K562 (cell line): ENCODE measurements around the gene MYO15A. TPM values are rescaled to one million over a fixed set of nuclear protein-coding genes. Genes with fewer than 3 reads are reported as not detected.

Experiments used
- ATAC-seq: fragments of 200-7000 bp; cut with Tn5 transposase; 3 replicates; pipeline ENCODE4 v1.9.1; 2020; ENCODE audit warnings: moderate library complexity
- BruUV-seq: library from RNA; stranded (reverse); fragments of 400-500 nt; replicated peaks from 2 replicates; lab custom pipeline; 2021; lab: Mats Ljungman, UMichigan
- CTCF ChIA-PET: fragments of 300-600 bp; formaldehyde crosslinking; extraction: SDS; loops from one replicate; lab custom pipeline; 2021; ENCODE audit warnings: low intra/inter-chr PET ratio; lab: Yijun Ruan, JAX
- POLR2A ChIA-PET: fragments of 300-600, 350-650 bp; sonication (Branson Sonifier 250); formaldehyde crosslinking; extraction: SDS; loops from one replicate; lab custom pipeline; 2021; ENCODE audit warnings: antibody characterized with exemption, inconsistent platforms; lab: Yijun Ruan, JAX
- DNase-seq, 4 experiments: peaks; one replicate each; pipeline versions ENCODE4 v3.0.0 to v3.0.0-alpha.2; 2011 to 2018; ENCODE audit warnings: low spot score in 3 of 4, mixed read lengths in 3 of 4; ENCODE audit errors: extremely low read depth in 1 of 4
- FAIRE-seq: peaks from 2 replicates; lab custom pipeline; 2011; peaks lifted over from hg19 to GRCh38; lab: Jason Lieb, UNC
- H2AFZ ChIP-seq: 2 replicates; pipeline ENCODE4 v1.6.0; 2011; ENCODE audit warnings: low read depth, low read length, control low read depth, inconsistent platforms
- H3K27ac ChIP-seq: fragments of 200-600 bp; 3 replicates; pipeline ENCODE4 v1.8.0; 2011; ENCODE audit warnings: low read depth, mild to moderate bottlenecking, control low read depth, inconsistent platforms, low read length, moderate library complexity, mixed read lengths; ENCODE audit errors: extremely low read depth
- H3K27me3 ChIP-seq, 2 experiments: fragments of 300-600 bp in 1 of 2; 2 replicates in 1 of 2; 3 replicates in 1 of 2; pipeline versions ENCODE4 v1.6.0 to v1.8.0; 2011; ENCODE audit warnings: inconsistent platforms in 2 of 2, low read length in 2 of 2, mild to moderate bottlenecking in 1 of 2, mixed read lengths in 1 of 2, moderate library complexity in 1 of 2; ENCODE audit not compliant: control insufficient read depth in 2 of 2, insufficient read depth in 2 of 2
- H3K36me3 ChIP-seq: fragments of 300-600 bp; 3 replicates; pipeline ENCODE4 v1.8.0; 2011; ENCODE audit warnings: mild to moderate bottlenecking, low read length, inconsistent platforms; ENCODE audit not compliant: control insufficient read depth, insufficient read depth
- H3K4me1 ChIP-seq, 2 experiments: fragments of 200-600 bp in 1 of 2; replicated peaks in 1 of 2; 2 replicates in 1 of 2; 3 replicates in 1 of 2; pipeline versions ENCODE4 v1.5.1 to v1.8.0; 2011; ENCODE audit warnings: inconsistent platforms in 2 of 2, low read length in 2 of 2, mild to moderate bottlenecking in 1 of 2, mixed read lengths in 1 of 2, moderate library complexity in 1 of 2; ENCODE audit not compliant: control insufficient read depth in 2 of 2, insufficient read depth in 2 of 2
- H3K4me2 ChIP-seq: 2 replicates; pipeline ENCODE4 v1.6.1; 2011; ENCODE audit warnings: low read length, control low read depth, inconsistent platforms, mixed read lengths; ENCODE audit not compliant: insufficient read depth
- H3K4me3 ChIP-seq: fragments of 200-600 bp; sonication (generic), shearing (Covaris generic); 2 replicates; pipeline ENCODE4 v1.5.1; 2016; ENCODE audit warnings: control low read depth, inconsistent platforms
- H3K79me2 ChIP-seq: fragments of 200-600 bp; 3 replicates; pipeline ENCODE4 v1.8.0; 2011; ENCODE audit warnings: low read length, inconsistent platforms; ENCODE audit not compliant: control insufficient read depth, insufficient read depth
- H3K9ac ChIP-seq, 2 experiments: 2 replicates each; pipeline versions ENCODE4 v1.6.0 to v1.6.1; 2011; ENCODE audit warnings: low read depth in 2 of 2, low read length in 2 of 2, control low read depth in 1 of 2, inconsistent platforms in 1 of 2, mild to moderate bottlenecking in 1 of 2, mixed read lengths in 1 of 2; ENCODE audit not compliant: insufficient read depth in 1 of 2
- H3K9me1 ChIP-seq: one replicate; pipeline ENCODE4 v1.6.0; 2011; ENCODE audit warnings: inconsistent platforms, mild to moderate bottlenecking, low read length, moderate library complexity; ENCODE audit not compliant: control insufficient read depth, insufficient read depth
- H3K9me3 ChIP-seq: replicated peaks from 2 replicates; pipeline ENCODE4 v1.5.1; 2011; ENCODE audit warnings: low read depth, low read length, inconsistent platforms; ENCODE audit not compliant: control insufficient read depth, insufficient read depth
- H4K20me1 ChIP-seq: replicated peaks from 2 replicates; pipeline ENCODE4 v1.6.1; 2011; ENCODE audit warnings: low read length, inconsistent platforms, mixed read lengths; ENCODE audit not compliant: control insufficient read depth, insufficient read depth
- ADNP ChIP-seq: fragments of 200-800 bp; sonication (Bioruptor generic); IDR thresholded peaks from 2 replicates; pipeline ENCODE4 v1.6.1; 2016; ENCODE audit warnings: missing genetic modification characterization, missing compliant biosample characterization
- BCOR ChIP-seq: fragments of 450-650 bp; IDR thresholded peaks from 2 replicates; pipeline ENCODE4 v1.6.1; 2016
- BRF1 ChIP-seq: IDR thresholded peaks from 3 replicates; pipeline ENCODE4 v1.6.1; 2011; ENCODE audit warnings: borderline replicate concordance, mild to moderate bottlenecking; ENCODE audit not compliant: insufficient read length; ENCODE audit errors: extremely low read depth
- ETV1 ChIP-seq: fragments of 450-650 bp; conservative IDR thresholded peaks from 2 replicates; pipeline ENCODE4 v1.6.1; 2016; ENCODE audit warnings: missing genetic modification characterization, control low read depth, low read depth, missing compliant biosample characterization
- KDM1A ChIP-seq, 2 experiments: fragments of 450-650 bp; IDR thresholded peaks; 2 replicates each; pipeline ENCODE4 v1.6.1; 2016; ENCODE audit warnings: mild to moderate bottlenecking in 2 of 2
- RBM25 ChIP-seq: fragments of 200-400 bp; formaldehyde crosslinking; IDR thresholded peaks from 2 replicates; pipeline ENCODE4 v1.6.1; 2018; ENCODE audit warnings: low read length, low read depth, moderate library complexity; ENCODE audit not compliant: severe bottlenecking
- TAL1 ChIP-seq: fragments of 450-650 bp; IDR thresholded peaks from 2 replicates; pipeline ENCODE4 v1.6.1; 2016; ENCODE audit warnings: mild to moderate bottlenecking
- XRCC5 ChIP-seq: fragments of 200-400 bp; formaldehyde crosslinking; IDR thresholded peaks from 2 replicates; pipeline ENCODE4 v1.6.1; 2017; ENCODE audit warnings: low read depth, mild to moderate bottlenecking, low read length
- ZNF165 ChIP-seq: fragments of 250-450 bp; sonication (Bioruptor Pico); IDR thresholded peaks from 2 replicates; pipeline ENCODE4 v1.4.0; 2020; ENCODE audit warnings: borderline replicate concordance
- WGBS: fragments of 100-300 bp; shearing (Covaris generic); methylation state at CpG from one replicate; pipeline ENCODE4 v1.1.6; 2016; ENCODE audit warnings: low coverage, mixed read lengths; ENCODE audit not compliant: insufficient coverage; ENCODE audit errors: missing lambda C conversion rate; 5-methylcytosine and 5-hydroxymethylcytosine counted together
- in situ Hi-C: fragments of 300-500 bp; cut with MboI; formaldehyde crosslinking; loops from 4 replicates; pipeline ENCODE4 v1.15.0; 2018; ENCODE audit warnings: inconsistent platforms, mixed read lengths
- intact Hi-C: fragments of 100-400 bp; cut with micrococcal nuclease; formaldehyde crosslinking; loops from 2 replicates; pipeline ENCODE4 v1.14.2; 2022
- polyA plus RNA-seq, 8 experiments: library from polyadenylated mRNA; depleted of rRNA in 4 of 8; stranded (reverse) in 5 of 8; unstranded in 3 of 8; fragments of >200 nt; fragmentation: Nextera tagmentation in 2 of 8; fragmentation: Illumina TruSeq in 1 of 8; extraction: Ambion mirVana in 2 of 8; extraction: Trizol in 1 of 8; gene quantifications; 2 replicates each; pipeline versions ENCODE4 v1.2.1 to v1.2.3, GENCODE V29; 2011 to 2014; ENCODE audit warnings: inconsistent platforms in 1 of 8, missing spikeins in 1 of 8
- total RNA-seq, 7 experiments: library from RNA; depleted of rRNA in 6 of 7; stranded (reverse); fragments of >200 nt in 6 of 7; fragmentation: Illumina TruSeq in 2 of 7; extraction: Trizol in 2 of 7; gene quantifications; 2 replicates each; pipeline versions ENCODE4 v1.2.1 to v1.2.3, GENCODE V29; 2011 to 2021; ENCODE audit warnings: low replicate concordance in 1 of 7
- TF ChIP-seq, protein P1 (sequence below): fragments of 450-650 bp; IDR thresholded peaks from 2 replicates; pipeline ENCODE4 v1.6.1; 2018; ENCODE audit not compliant: partially characterized antibody

Gene MYO15A
- total and polyA plus RNA-seq, 9 of the 15 experiments (the other 6 are each of a cell fraction or from before 2014, with no cell fraction given): 0.05 to 0.88 (median 0.14) TPM; not detected in 1

DNA sequence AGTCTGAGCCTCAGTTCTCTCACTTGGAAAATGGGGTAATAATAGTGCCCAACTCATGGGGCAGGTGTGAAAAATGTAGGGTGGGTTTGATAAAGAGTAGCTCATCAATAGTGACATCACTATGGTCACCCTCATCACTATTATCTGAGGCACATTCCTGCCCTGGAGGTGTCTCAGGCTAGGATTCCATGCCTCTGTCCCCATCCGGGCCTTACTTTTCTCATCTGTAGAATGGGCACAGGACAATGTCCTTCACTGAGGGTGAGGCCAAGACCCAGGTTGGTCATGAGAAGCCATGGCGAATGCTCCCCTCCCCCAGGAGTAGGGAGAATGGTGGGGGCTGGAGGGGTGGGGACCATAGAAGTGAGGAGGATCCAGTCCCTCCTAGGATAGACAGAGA, 30.5 kb downstream of the MYO15A start:
- in situ Hi-C loops: no loop called here
- CTCF ChIA-PET: no interaction called here
- no peaks in the 10 kb centered on the region for H3K79me2 ChIP-seq
- TF ChIP-seq TAL1 (no peak), BCOR (peak; percentile 72), ADNP (tag) (0 out of 2 replicates have a peak, but pooled peaks have one; percentile 36), BRF1 (no peak), ZNF165 (CRISPR knock-in tag) (no peak), RBM25 (peak; percentile 52), XRCC5 (no peak), KDM1A (IDR thresholded peaks at IDR 0.05) (0 out of 4 replicates have a peak, but pooled peaks have one; percentile 11), ETV1 (tag) (no peak)
- TF ChIP-seq, protein P1, sequence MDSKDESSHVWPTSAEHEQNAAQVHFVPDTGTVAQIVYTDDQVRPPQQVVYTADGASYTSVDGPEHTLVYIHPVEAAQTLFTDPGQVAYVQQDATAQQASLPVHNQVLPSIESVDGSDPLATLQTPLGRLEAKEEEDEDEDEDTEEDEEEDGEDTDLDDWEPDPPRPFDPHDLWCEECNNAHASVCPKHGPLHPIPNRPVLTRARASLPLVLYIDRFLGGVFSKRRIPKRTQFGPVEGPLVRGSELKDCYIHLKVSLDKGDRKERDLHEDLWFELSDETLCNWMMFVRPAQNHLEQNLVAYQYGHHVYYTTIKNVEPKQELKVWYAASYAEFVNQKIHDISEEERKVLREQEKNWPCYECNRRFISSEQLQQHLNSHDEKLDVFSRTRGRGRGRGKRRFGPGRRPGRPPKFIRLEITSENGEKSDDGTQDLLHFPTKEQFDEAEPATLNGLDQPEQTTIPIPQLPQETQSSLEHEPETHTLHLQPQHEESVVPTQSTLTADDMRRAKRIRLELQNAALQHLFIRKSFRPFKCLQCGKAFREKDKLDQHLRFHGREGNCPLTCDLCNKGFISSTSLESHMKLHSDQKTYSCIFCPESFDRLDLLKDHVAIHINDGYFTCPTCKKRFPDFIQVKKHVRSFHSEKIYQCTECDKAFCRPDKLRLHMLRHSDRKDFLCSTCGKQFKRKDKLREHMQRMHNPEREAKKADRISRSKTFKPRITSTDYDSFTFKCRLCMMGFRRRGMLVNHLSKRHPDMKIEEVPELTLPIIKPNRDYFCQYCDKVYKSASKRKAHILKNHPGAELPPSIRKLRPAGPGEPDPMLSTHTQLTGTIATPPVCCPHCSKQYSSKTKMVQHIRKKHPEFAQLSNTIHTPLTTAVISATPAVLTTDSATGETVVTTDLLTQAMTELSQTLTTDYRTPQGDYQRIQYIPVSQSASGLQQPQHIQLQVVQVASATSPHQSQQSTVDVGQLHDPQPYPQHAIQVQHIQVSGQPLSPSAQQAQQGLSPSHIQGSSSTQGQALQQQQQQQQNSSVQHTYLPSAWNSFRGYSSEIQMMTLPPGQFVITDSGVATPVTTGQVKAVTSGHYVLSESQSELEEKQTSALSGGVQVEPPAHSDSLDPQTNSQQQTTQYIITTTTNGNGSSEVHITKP: no peak
- TF ChIP-seq, all 486 proteins: peak for 4
- BruUV-seq: no TSS peak
- intact Hi-C loops: no loop called here
- WGBS: 33% methylated on average over 2 of the region's 2 CpGs
- Histone ChIP-seq H3K36me3 (no peaks in the 10 kb centered on the region), H2AFZ (no peak overlapping the region), H3K27me3 (no peaks in the 10 kb centered on the region), H3K9me1 (no peaks in the 10 kb centered on the region), H4K20me1 (peaks cover 4% of the 10 kb centered on the region; the same call in 1 of the 2 replicates), H3K4me2 (no peak overlapping the region), H3K4me1 (peaks cover 0 to 20% of the 10 kb centered on the region in 2 experiments; a peak in 3 of 5 replicates), H3K27ac (no peak overlapping the region), H3K4me3 (no peak overlapping the region), H3K9me3 (no peaks in the 10 kb centered on the region), H3K9ac (no peak overlapping the region)
- POLR2A ChIA-PET: no interaction called here
- DNase-seq (no peak), FAIRE-seq (no peak), ATAC-seq (no peak)
